Fibroblast of the aortic adventitia (primary cell): ENCODE data around the gene DFFA. TPM values are rescaled to one million over a fixed set of nuclear protein-coding genes. Genes with fewer than 3 reads are reported as not detected.

Experiments
- DNase-seq: peaks from one replicate; pipeline ENCODE4 v3.0.0-alpha.2; 2010; ENCODE audit warnings: low read depth
- H3K4me3 ChIP-seq: 2 replicates; pipeline ENCODE4 v1.5.1; 2011; ENCODE audit warnings: low read depth, mild to moderate bottlenecking, control low read depth, low read length, moderate library complexity
- CTCF ChIP-seq: IDR thresholded peaks from 2 replicates; pipeline ENCODE4 v1.5.1; 2011; ENCODE audit warnings: mild to moderate bottlenecking, low read length, control low read depth, inconsistent platforms; ENCODE audit not compliant: insufficient read depth
- total RNA-seq: library from RNA; depleted of rRNA; stranded (reverse); fragments of >200 nt; gene quantifications from 2 replicates; pipeline ENCODE4 v1.2.3, GENCODE V29; 2012; ENCODE audit warnings: low replicate concordance

The DFFA gene
- total RNA-seq, 1 donor = 36.6 TPM

- DNase-seq = peak; percentile 16
- no peak for TF ChIP-seq CTCF
These were observed 44.8 kb upstream of the DFFA start for GRCh38 chr1:10516925-10517676.

GRCh38 chr1:10515976-10516750 is 43.8 kb upstream of the DFFA start:
- no peak overlapping the region for H3K4me3 ChIP-seq
- TF ChIP-seq CTCF = no peak
- peak; percentile 36 for DNase-seq

More at GRCh38 chr1:10516925-10517676, 44.8 kb upstream of the DFFA start:
- H3K4me3 ChIP-seq = no peak overlapping the region

- no peak for TF ChIP-seq CTCF
- no peak for DNase-seq
- H3K4me3 ChIP-seq = no peak overlapping the region
These were observed 43.1 kb upstream of the DFFA start for GRCh38 chr1:10515301-10515975.

GRCh38 chr1:10514490-10515235 is 42.3 kb upstream of the DFFA start:
- DNase-seq = peak; percentile 64
- TF ChIP-seq CTCF = peak; percentile 65
- H3K4me3 ChIP-seq = no peak overlapping the region

- H3K4me3 ChIP-seq = no peak overlapping the region
- no peak for TF ChIP-seq CTCF
- no peak for DNase-seq
These were observed 40.9 kb upstream of the DFFA start for GRCh38 chr1:10513199-10513598.

GRCh38 chr1:10511494-10511885 is 39.2 kb upstream of the DFFA start:
- DNase-seq = no peak
- TF ChIP-seq CTCF = no peak
- no peak overlapping the region for H3K4me3 ChIP-seq
